CD4-positive, CD25-positive, alpha-beta regulatory T cell (primary cell): ENCODE results near the gene MYO18A. TPM values are rescaled to one million over a fixed set of nuclear protein-coding genes. Genes with fewer than 3 reads are reported as not detected.

Source experiments
- ATAC-seq, 2 donors: fragments of 150-1000 bp; cut with Tn5 transposase; one replicate each; pipeline ENCODE4 v1.10.0; 2021; ENCODE audit warnings: low read depth in 2 of 2, moderate number of reproducible peaks in 2 of 2, moderate library complexity in 1 of 2
- DNase-seq, 3 donors: peaks; one replicate each; pipeline versions ENCODE4 v3.0.0 to v3.0.0-alpha.2; 2012 to 2022; ENCODE audit warnings: mixed read lengths in 1 of 3
- H3K27ac ChIP-seq: one replicate; pipeline ENCODE4 v1.7.0; 2013; ENCODE audit warnings: mild to moderate bottlenecking, low read length; ENCODE audit not compliant: insufficient read depth, poor library complexity, severe bottlenecking
- H3K27me3 ChIP-seq: one replicate; pipeline ENCODE4 v1.7.0; 2013; ENCODE audit warnings: low read length; ENCODE audit not compliant: control insufficient read depth, insufficient read depth
- H3K36me3 ChIP-seq: one replicate; pipeline ENCODE4 v1.7.0; 2013; ENCODE audit warnings: mild to moderate bottlenecking, low read length, moderate library complexity; ENCODE audit not compliant: control insufficient read depth, insufficient read depth
- H3K4me1 ChIP-seq: 2 replicates; pipeline ENCODE4 v1.7.0; 2013; ENCODE audit warnings: mild to moderate bottlenecking, low read length; ENCODE audit not compliant: insufficient read depth, control insufficient read depth, poor library complexity, severe bottlenecking
- H3K4me3 ChIP-seq: one replicate; pipeline ENCODE4 v1.7.0; 2013; ENCODE audit warnings: low read depth, mild to moderate bottlenecking, low read length, moderate library complexity
- H3K9me3 ChIP-seq, 2 experiments: 1 replicate in 1 of 2; 2 replicates in 1 of 2; pipeline ENCODE4 v1.7.0; 2013; ENCODE audit warnings: low read length in 2 of 2, mild to moderate bottlenecking in 1 of 2, moderate library complexity in 1 of 2; ENCODE audit not compliant: control insufficient read depth in 2 of 2
- H3K27ac Mint-ChIP-seq, 3 donors: one replicate each; pipeline ENCODE4 v1.8.0; 2020 to 2022; ENCODE audit warnings: mild to moderate bottlenecking in 3 of 3, mixed read lengths in 3 of 3, moderate library complexity in 2 of 3
- H3K27me3 Mint-ChIP-seq: one replicate; pipeline ENCODE4 v1.8.0; 2022; ENCODE audit warnings: mild to moderate bottlenecking, mixed read lengths
- H3K36me3 Mint-ChIP-seq: one replicate; pipeline ENCODE4 v1.8.0; 2020; ENCODE audit warnings: mixed read lengths
- H3K4me1 Mint-ChIP-seq, 4 donors: one replicate each; pipeline ENCODE4 v1.8.0; 2020 to 2022; ENCODE audit warnings: mixed read lengths in 4 of 4, mild to moderate bottlenecking in 1 of 4
- H3K4me3 Mint-ChIP-seq, 4 donors: one replicate each; pipeline ENCODE4 v1.8.0; 2020 to 2022; ENCODE audit warnings: mild to moderate bottlenecking in 4 of 4, mixed read lengths in 4 of 4, moderate library complexity in 3 of 4
- H3K9me3 Mint-ChIP-seq, 7 donors: one replicate each; pipeline ENCODE4 v1.8.0; 2020 to 2022; ENCODE audit warnings: mixed read lengths in 7 of 7, mild to moderate bottlenecking in 3 of 7, moderate library complexity in 2 of 7
- polyA plus RNA-seq, 4 donors: library from polyadenylated mRNA; unstranded; fragments of 300-500 nt; fragmentation: Illumina TruSeq; gene quantifications; one replicate each; pipeline ENCODE4 v1.2.3, GENCODE V29; 2021
- total RNA-seq: library from RNA; stranded (reverse); gene quantifications from one replicate; pipeline ENCODE4 v1.2.3, GENCODE V29; 2022

The MYO18A gene
- total and polyA plus RNA-seq, 5 donors from 2014 or later, result 16.8 to 193 (median 21.0) TPM

- Mint-ChIP-seq H3K4me3 (no peak overlapping the region), H3K27ac (no peak overlapping the region), H3K27me3 (peaks cover 5% of the 10 kb centered on the region), H3K4me1 (peaks cover 0 to 4% (median 0%) of the 10 kb centered on the region in 4 donors), H3K9me3 (peaks cover 0 to 1% (median 0%) of the 10 kb centered on the region in 7 donors), H3K36me3 (no peaks in the 10 kb centered on the region)
- no peaks in the 10 kb centered on the region for H3K36me3 ChIP-seq
- H3K27me3 ChIP-seq, result no peaks in the 10 kb centered on the region
- no peaks in the 10 kb centered on the region for H3K4me1 ChIP-seq
- ATAC-seq, result no peak
- no peak for DNase-seq
- H3K27ac ChIP-seq, result no peak overlapping the region
- H3K9me3 ChIP-seq, result no peaks in the 10 kb centered on the region
- no peak overlapping the region for H3K4me3 ChIP-seq
Observed at GRCh38 chr17:29059281-29059680, 120.9 kb downstream of the MYO18A start.

- Histone ChIP-seq H3K4me3 (no peak overlapping the region), H3K9me3 (no peaks in the 10 kb centered on the region), H3K27ac (no peak overlapping the region), H3K27me3 (no peaks in the 10 kb centered on the region), H3K4me1 (no peaks in the 10 kb centered on the region), H3K36me3 (no peaks in the 10 kb centered on the region)
- Mint-ChIP-seq H3K27ac (no peak overlapping the region), H3K9me3 (no peaks in the 10 kb centered on the region), H3K4me1 (peaks cover 0 to 4% (median 0%) of the 10 kb centered on the region in 4 donors), H3K27me3 (peaks cover 3% of the 10 kb centered on the region), H3K36me3 (no peaks in the 10 kb centered on the region), H3K4me3 (no peak overlapping the region)
- DNase-seq, result no peak
- ATAC-seq, result no peak
Observed at GRCh38 chr17:29058391-29058790, 121.8 kb downstream of the MYO18A start.

GRCh38 chr17:29057361-29057760 lies 122.8 kb downstream of the MYO18A start:
- Histone ChIP-seq H3K4me1 (no peaks in the 10 kb centered on the region), H3K36me3 (no peaks in the 10 kb centered on the region), H3K4me3 (no peak overlapping the region), H3K9me3 (no peaks in the 10 kb centered on the region), H3K27me3 (no peaks in the 10 kb centered on the region), H3K27ac (no peak overlapping the region)
- Mint-ChIP-seq H3K9me3 (no peaks in the 10 kb centered on the region), H3K27me3 (no peaks in the 10 kb centered on the region), H3K4me1 (peaks cover 0 to 4% (median 0%) of the 10 kb centered on the region in 4 donors), H3K4me3 (no peak overlapping the region), H3K27ac (no peak overlapping the region), H3K36me3 (no peaks in the 10 kb centered on the region)
- DNase-seq, result no peak
- no peak for ATAC-seq

GRCh38 chr17:29054835-29055234 lies 125.4 kb downstream of the MYO18A start:
- no peaks in the 10 kb centered on the region for H3K9me3 Mint-ChIP-seq
- Histone ChIP-seq H3K4me3 (no peak overlapping the region), H3K36me3 (no peaks in the 10 kb centered on the region), H3K9me3 (no peaks in the 10 kb centered on the region), H3K4me1 (no peaks in the 10 kb centered on the region), H3K27me3 (no peaks in the 10 kb centered on the region), H3K27ac (no peak overlapping the region)
- H3K36me3 Mint-ChIP-seq, result no peaks in the 10 kb centered on the region
- no peak overlapping the region for H3K4me3 Mint-ChIP-seq
- no peak for ATAC-seq
- H3K27me3 Mint-ChIP-seq, result peaks cover 2% of the 10 kb centered on the region
- H3K27ac Mint-ChIP-seq, result no peak overlapping the region
- no peaks in the 10 kb centered on the region for H3K4me1 Mint-ChIP-seq
- DNase-seq, result no peak

- no peaks in the 10 kb centered on the region for H3K36me3 ChIP-seq
- H3K4me3 ChIP-seq, result no peak overlapping the region
- H3K9me3 ChIP-seq, result no peaks in the 10 kb centered on the region
- no peaks in the 10 kb centered on the region for H3K4me1 Mint-ChIP-seq
- H3K4me1 ChIP-seq, result no peaks in the 10 kb centered on the region
- no peak for DNase-seq
- no peak overlapping the region for H3K27ac ChIP-seq
- no peak overlapping the region for H3K27ac Mint-ChIP-seq
- H3K27me3 Mint-ChIP-seq, result peaks cover 13% of the 10 kb centered on the region
- H3K9me3 Mint-ChIP-seq, result no peaks in the 10 kb centered on the region
- no peak overlapping the region for H3K4me3 Mint-ChIP-seq
- no peaks in the 10 kb centered on the region for H3K27me3 ChIP-seq
- H3K36me3 Mint-ChIP-seq, result no peaks in the 10 kb centered on the region
- no peak for ATAC-seq
Observed at GRCh38 chr17:29051731-29052130, 128.5 kb downstream of the MYO18A start.

- no peak overlapping the region for H3K4me3 Mint-ChIP-seq
- H3K4me1 ChIP-seq, result no peaks in the 10 kb centered on the region
- H3K4me3 ChIP-seq, result no peak overlapping the region
- no peak for DNase-seq
- no peaks in the 10 kb centered on the region for H3K9me3 ChIP-seq
- no peak overlapping the region for H3K27ac Mint-ChIP-seq
- no peaks in the 10 kb centered on the region for H3K36me3 Mint-ChIP-seq
- H3K4me1 Mint-ChIP-seq, result no peaks in the 10 kb centered on the region
- ATAC-seq, result no peak
- peaks cover 17% of the 10 kb centered on the region for H3K27me3 Mint-ChIP-seq
- H3K27me3 ChIP-seq, result no peaks in the 10 kb centered on the region
- H3K36me3 ChIP-seq, result no peaks in the 10 kb centered on the region
- no peaks in the 10 kb centered on the region for H3K9me3 Mint-ChIP-seq
- H3K27ac ChIP-seq, result no peak overlapping the region
Observed at GRCh38 chr17:29051194-29051593, 129.0 kb downstream of the MYO18A start.

- no peaks in the 10 kb centered on the region for H3K9me3 Mint-ChIP-seq
- Histone ChIP-seq H3K27me3 (no peaks in the 10 kb centered on the region), H3K9me3 (no peaks in the 10 kb centered on the region), H3K4me3 (no peak overlapping the region), H3K4me1 (no peaks in the 10 kb centered on the region), H3K36me3 (no peaks in the 10 kb centered on the region), H3K27ac (no peak overlapping the region)
- H3K36me3 Mint-ChIP-seq, result peaks cover 5% of the 10 kb centered on the region
- H3K27ac Mint-ChIP-seq, result no peak overlapping the region
- no peaks in the 10 kb centered on the region for H3K4me1 Mint-ChIP-seq
- H3K27me3 Mint-ChIP-seq, result peaks cover 22% of the 10 kb centered on the region
- ATAC-seq (no peak), DNase-seq (no peak)
- no peak overlapping the region for H3K4me3 Mint-ChIP-seq
Observed at GRCh38 chr17:29050176-29050575, 130.0 kb downstream of the MYO18A start.

GRCh38 chr17:29049541-29050145 lies 130.6 kb downstream of the MYO18A start:
- H3K9me3 Mint-ChIP-seq, result no peaks in the 10 kb centered on the region
- H3K4me3 ChIP-seq, result no peak overlapping the region
- no peaks in the 10 kb centered on the region for H3K4me1 Mint-ChIP-seq
- no peaks in the 10 kb centered on the region for H3K27me3 ChIP-seq
- DNase-seq, result no peak
- no peaks in the 10 kb centered on the region for H3K9me3 ChIP-seq
- H3K36me3 ChIP-seq, result no peaks in the 10 kb centered on the region
- no peak overlapping the region for H3K27ac ChIP-seq
- no peak for ATAC-seq
- H3K36me3 Mint-ChIP-seq, result peaks cover 5% of the 10 kb centered on the region
- H3K27me3 Mint-ChIP-seq, result peaks cover 22% of the 10 kb centered on the region
- H3K4me3 Mint-ChIP-seq, result no peak overlapping the region
- H3K4me1 ChIP-seq, result no peaks in the 10 kb centered on the region
- H3K27ac Mint-ChIP-seq, result no peak overlapping the region
